Measurements from ENCODE around the gene SND1.

The SND1 gene

GRCh38 chr7:127905021-127905420 lies 253.0 kb downstream of the SND1 start:
- no peak for DNase-seq (ENCODE audit: low read depth in 2 of 2)

- DNase-seq (ENCODE audit: low read depth in 2 of 2), result no peak
Observed at GRCh38 chr7:127905491-127906330, 253.7 kb downstream of the SND1 start.

GRCh38 chr7:127907110-127908040 lies 255.4 kb downstream of the SND1 start:
- no peak for DNase-seq (ENCODE audit: low read depth in 2 of 2)

- DNase-seq (ENCODE audit: low read depth in 2 of 2), result no peak
Observed at GRCh38 chr7:127908430-127909258, 256.6 kb downstream of the SND1 start.

GRCh38 chr7:127909424-127910152 lies 257.6 kb downstream of the SND1 start:
- DNase-seq (ENCODE audit: low read depth in 2 of 2), result no peak

GRCh38 chr7:127910670-127911069 lies 258.7 kb downstream of the SND1 start:
- no peak for DNase-seq (ENCODE audit: low read depth in 2 of 2)

GRCh38 chr7:127911968-127912511 lies 260.0 kb downstream of the SND1 start:
- DNase-seq (ENCODE audit: low read depth in 2 of 2), result no peak

GRCh38 chr7:127912901-127913300 lies 260.9 kb downstream of the SND1 start:
- DNase-seq (ENCODE audit: low read depth in 2 of 2), result no peak

- DNase-seq (ENCODE audit: low read depth in 2 of 2), result no peak
Observed at GRCh38 chr7:127913686-127914085, 261.7 kb downstream of the SND1 start.

- DNase-seq (ENCODE audit: low read depth in 2 of 2), result no peak
Observed at GRCh38 chr7:127914693-127915092, 262.7 kb downstream of the SND1 start.

GRCh38 chr7:127916735-127917134 lies 264.7 kb downstream of the SND1 start:
- DNase-seq (ENCODE audit: low read depth in 2 of 2), result no peak

GRCh38 chr7:127918130-127918529 lies 266.1 kb downstream of the SND1 start:
- DNase-seq (ENCODE audit: low read depth in 2 of 2), result no peak

GRCh38 chr7:127920787-127921438 lies 268.9 kb downstream of the SND1 start:
- peak in 1 of 2 experiments; percentile 12 for DNase-seq (ENCODE audit: low read depth in 2 of 2)

- no peak for DNase-seq (ENCODE audit: low read depth in 2 of 2)
Observed at GRCh38 chr7:127922656-127923055, 270.7 kb downstream of the SND1 start.

GRCh38 chr7:127924874-127925273 lies 272.9 kb downstream of the SND1 start:
- DNase-seq (ENCODE audit: low read depth in 2 of 2), result no peak

- DNase-seq (ENCODE audit: low read depth in 2 of 2), result peak; percentile 37 to 42
Observed at GRCh38 chr7:127927348-127927696, 275.3 kb downstream of the SND1 start.

- no peak for DNase-seq (ENCODE audit: low read depth in 2 of 2)
Observed at GRCh38 chr7:127928222-127928621, 276.2 kb downstream of the SND1 start.

- no peak for DNase-seq (ENCODE audit: low read depth in 2 of 2)
Observed at GRCh38 chr7:127928852-127929251, 276.9 kb downstream of the SND1 start.

- no peak for DNase-seq (ENCODE audit: low read depth in 2 of 2)
Observed at GRCh38 chr7:127930341-127931328, 278.6 kb downstream of the SND1 start.

All from fibroblast of skin of left quadriceps (primary cell).